ENCODE measurements around the gene HSD3B7. TPM values are rescaled to one million over a fixed set of nuclear protein-coding genes. Genes with fewer than 3 reads are reported as not detected.

HSD3B7 gene
- total and polyA plus RNA-seq, 2 donors (not counting 1 experiment from before 2014, with no cell fraction given) = 0.89 to 1.2 TPM

DNA sequence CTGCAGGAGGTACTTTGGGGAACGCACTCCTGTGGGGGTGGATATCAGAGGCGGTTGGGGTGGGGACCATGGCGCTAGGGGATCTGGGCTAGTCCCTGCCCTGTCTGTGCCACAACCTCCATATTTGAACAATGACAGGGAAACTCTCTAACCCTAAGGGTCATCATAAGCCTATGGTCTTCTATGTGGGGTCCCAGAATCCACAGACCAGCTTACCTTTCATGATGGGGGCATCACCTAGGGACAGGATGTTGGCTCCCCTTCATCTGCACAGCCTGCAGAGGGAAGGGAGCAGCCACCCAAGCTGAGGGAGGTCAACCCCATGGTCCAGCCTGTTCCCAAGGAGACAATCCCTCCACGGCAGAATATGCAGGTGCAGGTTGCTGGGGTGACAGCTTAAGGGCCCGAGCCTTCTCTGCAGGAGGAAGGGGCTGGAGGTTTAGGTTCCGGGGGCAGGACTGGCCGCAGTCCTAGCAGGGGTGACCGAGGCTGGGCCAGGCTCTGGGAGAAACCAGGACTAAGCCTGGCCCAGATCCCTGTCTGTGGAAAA, 34.4 kb upstream of the HSD3B7 start:
- Histone ChIP-seq H3K4me1 (ENCODE audit: control insufficient read depth in 2 of 2, insufficient read depth in 2 of 2, low read length in 2 of 2) (peaks cover 14 to 36% of the 10 kb centered on the region in 2 donors), H2AFZ (ENCODE audit: insufficient read depth, low read depth, low read length, poor library complexity, severe bottlenecking) (peak overlapping the region; percentile 84), H3K36me3 (replicated peaks in 1 of 2; ENCODE audit: control extremely low read depth in 1 of 2, control insufficient read depth in 1 of 2, extremely low read depth in 1 of 2, insufficient read depth in 2 of 2, low read length in 1 of 2) (peaks cover 0 to 6% of the 10 kb centered on the region in 2 experiments), H3K79me2 (ENCODE audit: control insufficient read depth, insufficient read depth, low read length) (peaks cover 32% of the 10 kb centered on the region), H4K20me1 (ENCODE audit: control insufficient read depth, insufficient read depth, low read length, poor library complexity, severe bottlenecking) (peaks cover 38% of the 10 kb centered on the region), H3K4me2 (replicated peaks; ENCODE audit: low read depth, low read length, poor library complexity, severe bottlenecking) (peak overlapping the region; percentile 94), H3K9ac (ENCODE audit: low read length) (peak overlapping the region; percentile 81), H3K9me3 (ENCODE audit: control extremely low read depth in 1 of 3, control insufficient read depth in 2 of 3, insufficient read depth in 1 of 3, low read length in 2 of 3) (peaks cover 0 to 4% (median 0%) of the 10 kb centered on the region in 3 donors), H3K4me3 (ENCODE audit: control extremely low read depth in 1 of 5, extremely low read depth in 1 of 5, insufficient read depth in 1 of 5, low read depth in 2 of 5, low read length in 4 of 5) (peak overlapping the region; percentile 32 to 93 (median 77)), H3K27ac (ENCODE audit: low read length in 2 of 2) (peak overlapping the region; percentile 50 to 78), H3K27me3 (replicated peaks in 1 of 4; ENCODE audit: control extremely low read depth in 1 of 4, control insufficient read depth in 3 of 4, insufficient read depth in 4 of 4, low read length in 3 of 4) (no peaks in the 10 kb centered on the region)
- no peak for TF ChIP-seq EZH2 (IDR thresholded peaks at IDR 0.05; ENCODE audit: borderline replicate concordance, insufficient read depth, low read depth, low read length, poor library complexity, severe bottlenecking)
- TF ChIP-seq, protein P1, sequence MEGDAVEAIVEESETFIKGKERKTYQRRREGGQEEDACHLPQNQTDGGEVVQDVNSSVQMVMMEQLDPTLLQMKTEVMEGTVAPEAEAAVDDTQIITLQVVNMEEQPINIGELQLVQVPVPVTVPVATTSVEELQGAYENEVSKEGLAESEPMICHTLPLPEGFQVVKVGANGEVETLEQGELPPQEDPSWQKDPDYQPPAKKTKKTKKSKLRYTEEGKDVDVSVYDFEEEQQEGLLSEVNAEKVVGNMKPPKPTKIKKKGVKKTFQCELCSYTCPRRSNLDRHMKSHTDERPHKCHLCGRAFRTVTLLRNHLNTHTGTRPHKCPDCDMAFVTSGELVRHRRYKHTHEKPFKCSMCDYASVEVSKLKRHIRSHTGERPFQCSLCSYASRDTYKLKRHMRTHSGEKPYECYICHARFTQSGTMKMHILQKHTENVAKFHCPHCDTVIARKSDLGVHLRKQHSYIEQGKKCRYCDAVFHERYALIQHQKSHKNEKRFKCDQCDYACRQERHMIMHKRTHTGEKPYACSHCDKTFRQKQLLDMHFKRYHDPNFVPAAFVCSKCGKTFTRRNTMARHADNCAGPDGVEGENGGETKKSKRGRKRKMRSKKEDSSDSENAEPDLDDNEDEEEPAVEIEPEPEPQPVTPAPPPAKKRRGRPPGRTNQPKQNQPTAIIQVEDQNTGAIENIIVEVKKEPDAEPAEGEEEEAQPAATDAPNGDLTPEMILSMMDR (IDR thresholded peaks at IDR 0.05) = no peak
- no peaks in the 10 kb centered on the region for H3K27me3 Mint-ChIP-seq
- CTCF ChIA-PET = interaction anchor here (0.5 to 1.4 kb wide), 5 partner anchors 9 to 250 kb away, joined by 3 to 6 read pairs (median 3); no protein-coding TSS in a partner anchor
- H3K4me3 Mint-ChIP-seq = peak overlapping the region; percentile 95
- intact Hi-C loops (cut with micrococcal nuclease) = no loop called here
- ATAC-seq (ENCODE audit: low read depth) (no peak), DNase-seq (no peak)
- peaks cover 27% of the 10 kb centered on the region for H3K4me1 Mint-ChIP-seq
- H3K27ac Mint-ChIP-seq = peak overlapping the region; percentile 92
- H3K9me3 Mint-ChIP-seq (ENCODE audit: insufficient read depth) = no peaks in the 10 kb centered on the region
- 85% methylated on average over 7 of the region's 8 CpGs for WGBS (ENCODE audit: insufficient coverage)
- POLR2A ChIA-PET = no interaction called here

DNA sequence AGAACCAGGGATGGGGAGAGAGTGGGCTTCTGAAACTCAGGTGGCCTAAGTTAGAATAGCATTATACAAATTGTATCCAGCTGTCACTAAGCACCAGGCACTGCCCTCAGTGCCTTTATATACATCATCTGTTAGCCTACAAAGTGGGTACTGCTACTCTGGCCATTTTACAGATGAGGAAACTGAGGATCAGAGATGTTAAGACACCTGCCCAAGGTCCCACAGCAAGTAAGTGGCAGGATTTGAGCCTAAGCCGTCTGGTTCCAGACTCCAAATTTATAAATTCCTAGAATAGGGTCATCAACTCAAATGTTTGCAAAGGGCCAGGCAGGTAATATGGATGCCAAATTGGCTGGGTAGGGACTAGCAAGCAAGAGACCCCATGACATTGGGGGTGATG, 33.8 kb upstream of the HSD3B7 start:
- TF ChIP-seq EZH2 (IDR thresholded peaks at IDR 0.05; ENCODE audit: borderline replicate concordance, insufficient read depth, low read depth, low read length, poor library complexity, severe bottlenecking) = no peak
- TF ChIP-seq, protein P1 (IDR thresholded peaks at IDR 0.05) = no peak
- peaks cover 32% of the 10 kb centered on the region for H3K79me2 ChIP-seq (ENCODE audit: control insufficient read depth, insufficient read depth, low read length)
- H3K4me2 ChIP-seq (replicated peaks; ENCODE audit: low read depth, low read length, poor library complexity, severe bottlenecking) = no peak overlapping the region
- no peaks in the 10 kb centered on the region for H3K9me3 Mint-ChIP-seq (ENCODE audit: insufficient read depth)
- peaks cover 38% of the 10 kb centered on the region for H4K20me1 ChIP-seq (ENCODE audit: control insufficient read depth, insufficient read depth, low read length, poor library complexity, severe bottlenecking)
- CTCF ChIA-PET = interaction anchor here (0.7 to 1.4 kb wide), 2 partner anchors 9 to 12 kb away, joined by 3 to 6 read pairs; no protein-coding TSS in a partner anchor
- no CpG with 5 or more reads among the region's 1 CpG for WGBS (ENCODE audit: insufficient coverage)
- H3K27ac Mint-ChIP-seq = peak overlapping the region; percentile 43
- peaks cover 0 to 4% (median 0%) of the 10 kb centered on the region in 3 donors for H3K9me3 ChIP-seq (ENCODE audit: control extremely low read depth in 1 of 3, control insufficient read depth in 2 of 3, insufficient read depth in 1 of 3, low read length in 2 of 3)
- ATAC-seq (ENCODE audit: low read depth) (no peak), DNase-seq (no peak)
- H3K9ac ChIP-seq (ENCODE audit: low read length) = no peak overlapping the region
- no peak overlapping the region for H2AFZ ChIP-seq (ENCODE audit: insufficient read depth, low read depth, low read length, poor library complexity, severe bottlenecking)
- no peaks in the 10 kb centered on the region for H3K27me3 ChIP-seq (replicated peaks in 1 of 4; ENCODE audit: control extremely low read depth in 1 of 4, control insufficient read depth in 3 of 4, insufficient read depth in 4 of 4, low read length in 3 of 4)
- intact Hi-C loops (cut with micrococcal nuclease) = no loop called here
- peaks cover 30% of the 10 kb centered on the region for H3K4me1 Mint-ChIP-seq
- no peaks in the 10 kb centered on the region for H3K27me3 Mint-ChIP-seq
- peak overlapping the region; percentile 44 for H3K4me3 Mint-ChIP-seq
- H3K4me1 ChIP-seq (ENCODE audit: control insufficient read depth in 2 of 2, insufficient read depth in 2 of 2, low read length in 2 of 2) = peaks cover 14 to 36% of the 10 kb centered on the region in 2 donors
- H3K4me3 ChIP-seq (ENCODE audit: control extremely low read depth in 1 of 5, extremely low read depth in 1 of 5, insufficient read depth in 1 of 5, low read depth in 2 of 5, low read length in 4 of 5) = no peak overlapping the region
- peaks cover 0 to 6% of the 10 kb centered on the region in 2 experiments for H3K36me3 ChIP-seq (replicated peaks in 1 of 2; ENCODE audit: control extremely low read depth in 1 of 2, control insufficient read depth in 1 of 2, extremely low read depth in 1 of 2, insufficient read depth in 2 of 2, low read length in 1 of 2)
- POLR2A ChIA-PET = no interaction called here
- H3K27ac ChIP-seq (ENCODE audit: low read length in 2 of 2) = no peak overlapping the region
